ENCODE data around the gene SDK2.

Gene SDK2

GRCh38 chr17:73365301-73365874, 278.9 kb downstream of the SDK2 start:
- H3K4me3 ChIP-seq (ENCODE audit: low read depth, low read length), result no peak overlapping the region
- TF ChIP-seq, protein P1, sequence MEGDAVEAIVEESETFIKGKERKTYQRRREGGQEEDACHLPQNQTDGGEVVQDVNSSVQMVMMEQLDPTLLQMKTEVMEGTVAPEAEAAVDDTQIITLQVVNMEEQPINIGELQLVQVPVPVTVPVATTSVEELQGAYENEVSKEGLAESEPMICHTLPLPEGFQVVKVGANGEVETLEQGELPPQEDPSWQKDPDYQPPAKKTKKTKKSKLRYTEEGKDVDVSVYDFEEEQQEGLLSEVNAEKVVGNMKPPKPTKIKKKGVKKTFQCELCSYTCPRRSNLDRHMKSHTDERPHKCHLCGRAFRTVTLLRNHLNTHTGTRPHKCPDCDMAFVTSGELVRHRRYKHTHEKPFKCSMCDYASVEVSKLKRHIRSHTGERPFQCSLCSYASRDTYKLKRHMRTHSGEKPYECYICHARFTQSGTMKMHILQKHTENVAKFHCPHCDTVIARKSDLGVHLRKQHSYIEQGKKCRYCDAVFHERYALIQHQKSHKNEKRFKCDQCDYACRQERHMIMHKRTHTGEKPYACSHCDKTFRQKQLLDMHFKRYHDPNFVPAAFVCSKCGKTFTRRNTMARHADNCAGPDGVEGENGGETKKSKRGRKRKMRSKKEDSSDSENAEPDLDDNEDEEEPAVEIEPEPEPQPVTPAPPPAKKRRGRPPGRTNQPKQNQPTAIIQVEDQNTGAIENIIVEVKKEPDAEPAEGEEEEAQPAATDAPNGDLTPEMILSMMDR (IDR thresholded peaks at IDR 0.05; ENCODE audit: borderline replicate concordance, insufficient read depth, low read depth, low read length), result no peak

DNA sequence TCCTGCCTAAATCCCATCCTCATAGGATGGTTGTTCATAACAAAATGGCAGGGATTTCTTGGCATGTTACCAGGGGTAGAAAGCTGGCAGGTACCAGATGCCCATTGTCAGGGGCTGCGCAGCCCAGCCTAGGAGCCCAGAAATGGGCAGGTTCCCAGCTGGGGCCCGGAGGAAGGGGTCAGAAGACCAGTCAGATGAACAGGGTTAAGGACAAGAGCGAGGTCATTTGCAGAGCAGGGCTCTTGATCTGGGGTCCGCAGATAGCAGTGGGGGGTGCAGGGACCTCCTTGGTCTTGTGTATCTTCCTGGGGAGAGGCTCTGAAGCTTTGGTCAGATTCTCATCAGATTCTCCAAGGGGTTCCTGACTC, 280.1 kb downstream of the SDK2 start:
- no peak overlapping the region for H3K4me3 ChIP-seq (ENCODE audit: low read depth, low read length)
- TF ChIP-seq, protein P1 (IDR thresholded peaks at IDR 0.05; ENCODE audit: borderline replicate concordance, insufficient read depth, low read depth, low read length), result no peak

GRCh38 chr17:73363442-73364154, 280.6 kb downstream of the SDK2 start:
- H3K4me3 ChIP-seq (ENCODE audit: low read depth, low read length), result no peak overlapping the region
- TF ChIP-seq, protein P1 (IDR thresholded peaks at IDR 0.05; ENCODE audit: borderline replicate concordance, insufficient read depth, low read depth, low read length), result no peak

GRCh38 chr17:73362697-73363096, 281.5 kb downstream of the SDK2 start:
- no peak overlapping the region for H3K4me3 ChIP-seq (ENCODE audit: low read depth, low read length)
- TF ChIP-seq, protein P1 (IDR thresholded peaks at IDR 0.05; ENCODE audit: borderline replicate concordance, insufficient read depth, low read depth, low read length), result no peak

DNA sequence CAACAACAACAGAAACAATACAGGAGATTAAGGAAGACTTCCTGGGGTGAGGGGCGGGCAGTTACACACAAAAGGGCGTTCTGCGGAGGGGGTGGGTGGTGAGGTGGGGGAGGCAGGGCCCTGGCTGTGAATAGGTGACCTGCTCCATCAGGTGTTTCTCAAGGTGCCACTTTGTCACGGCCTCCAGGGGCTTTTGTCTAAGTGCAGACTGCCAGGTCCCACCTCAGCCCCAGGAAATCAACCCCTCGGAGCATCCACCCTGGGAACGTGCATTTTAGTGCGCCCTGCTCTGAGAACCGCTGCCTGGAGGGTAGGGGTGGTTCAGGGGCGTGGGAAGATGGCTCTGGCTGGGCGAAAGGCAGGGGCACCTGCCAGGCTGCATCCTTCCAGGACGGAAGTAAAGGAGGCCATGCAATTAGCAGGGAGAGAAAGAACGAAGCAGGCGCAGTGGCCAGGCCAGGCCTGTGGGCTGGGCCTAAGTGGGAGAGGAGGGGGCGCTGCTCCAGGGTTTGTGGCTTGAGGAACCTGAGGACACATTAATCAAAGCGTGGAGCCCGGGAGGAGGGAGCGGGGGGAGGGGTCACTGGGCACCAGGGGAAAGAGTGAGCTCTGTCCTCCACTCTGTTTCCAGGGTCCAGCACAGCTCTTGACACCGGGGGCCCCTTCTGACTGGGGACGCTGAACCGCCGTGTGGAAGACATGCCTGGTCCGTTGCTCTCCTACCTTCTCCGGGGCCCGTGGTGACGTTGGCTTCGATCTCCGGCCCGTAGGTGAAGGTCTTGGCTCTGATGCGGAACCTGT, 283.1 kb downstream of the SDK2 start:
- TF ChIP-seq, protein P1 (IDR thresholded peaks at IDR 0.05; ENCODE audit: borderline replicate concordance, insufficient read depth, low read depth, low read length), result no peak
- H3K4me3 ChIP-seq (ENCODE audit: low read depth, low read length), result no peak overlapping the region

GRCh38 chr17:73359987-73360410, 284.2 kb downstream of the SDK2 start:
- H3K4me3 ChIP-seq (ENCODE audit: low read depth, low read length), result no peak overlapping the region
- TF ChIP-seq, protein P1 (IDR thresholded peaks at IDR 0.05; ENCODE audit: borderline replicate concordance, insufficient read depth, low read depth, low read length), result no peak

Measured in GM12875 (cell line).